Kidney (tissue), 14 donors: ENCODE results near the gene FOXK1. TPM values are rescaled to one million over a fixed set of nuclear protein-coding genes. Genes with fewer than 3 reads are reported as not detected.

Experiments used
- DNase-seq, 5 donors: peaks; one replicate each; pipeline ENCODE4 v3.0.0-alpha.2; 2013 to 2020
- FAIRE-seq: peaks from 2 replicates; lab custom pipeline; 2012; peaks lifted over from hg19 to GRCh38; lab: Jason Lieb, UNC
- H3K27ac ChIP-seq, 2 donors: one replicate each; pipeline ENCODE4 v1.7.0; 2013; ENCODE audit warnings: low read depth in 2 of 2, low read length in 2 of 2, inconsistent platforms in 1 of 2
- H3K27me3 ChIP-seq: one replicate; pipeline ENCODE4 v1.7.1; 2013; ENCODE audit warnings: low read length, inconsistent platforms; ENCODE audit not compliant: control insufficient read depth, insufficient read depth
- H3K36me3 ChIP-seq, 3 donors: one replicate each; pipeline versions ENCODE4 v1.7.0 to v1.7.1; 2013; ENCODE audit warnings: low read length in 3 of 3, control low read depth in 1 of 3, inconsistent platforms in 1 of 3; ENCODE audit not compliant: insufficient read depth in 3 of 3, control insufficient read depth in 2 of 3
- H3K4me1 ChIP-seq, 3 donors: one replicate each; pipeline versions ENCODE4 v1.7.0 to v1.7.1; 2013; ENCODE audit warnings: low read length in 3 of 3, inconsistent platforms in 1 of 3, low read depth in 1 of 3; ENCODE audit not compliant: control insufficient read depth in 2 of 3, insufficient read depth in 2 of 3
- H3K4me3 ChIP-seq, 3 donors: one replicate each; pipeline versions ENCODE4 v1.7.0 to v1.8.1; 2013; ENCODE audit warnings: low read length in 3 of 3, control low read depth in 1 of 3, inconsistent platforms in 1 of 3
- H3K9ac ChIP-seq, 3 donors: one replicate each; pipeline versions ENCODE4 v1.7.0 to v1.7.1; 2013; ENCODE audit warnings: low read length in 3 of 3, control low read depth in 1 of 3, inconsistent platforms in 1 of 3
- H3K9me3 ChIP-seq, 3 donors: one replicate each; pipeline versions ENCODE4 v1.7.0 to v1.7.1; 2013; ENCODE audit warnings: low read length in 3 of 3, control low read depth in 1 of 3, inconsistent platforms in 1 of 3; ENCODE audit not compliant: control insufficient read depth in 2 of 3, insufficient read depth in 1 of 3
- CTCF ChIP-seq: IDR thresholded peaks from 3 replicates; pipeline ENCODE4 v1.5.1; 2012; ENCODE audit warnings: mild to moderate bottlenecking, moderate library complexity, borderline replicate concordance; ENCODE audit not compliant: insufficient read depth; ENCODE audit errors: extremely low read depth
- intact Hi-C: fragments of 100-400 bp; cut with DNase I; formaldehyde crosslinking; loops from one replicate; pipeline ENCODE4 v1.11.1; 2022
- polyA plus RNA-seq: library from polyadenylated mRNA; stranded (reverse); fragments of 350-450 nt; fragmentation: Illumina TruSeq; extraction: RNeasy Lipid Tissue Mini Kit (QIAGEN cat#74804); gene quantifications from one replicate; pipeline ENCODE4 v1.2.3, GENCODE V29; 2014; ENCODE audit warnings: low read depth, low replicate concordance; ENCODE audit not compliant: insufficient read depth
- total RNA-seq: library from RNA; stranded (reverse); fragmentation: NEBNext Ultra II Directional; extraction: Animal tissue kit (Norgen Biotek cat#: 25700); gene quantifications from one replicate; pipeline ENCODE4 v1.2.1, GENCODE V29; 2021
- donor health status: control.
- donor health status: control.
- donor health status: control.
- donor health status: control.
- donor health status: control.
- donor health status: DM: yes; HTN: yes; CAD: no.
- donor health status: Normal renal cell carcinoma (clear cell type).

FOXK1 gene
- total and polyA plus RNA-seq, 2 donors from 2014 or later, result 3.9 to 44.2 TPM

DNA sequence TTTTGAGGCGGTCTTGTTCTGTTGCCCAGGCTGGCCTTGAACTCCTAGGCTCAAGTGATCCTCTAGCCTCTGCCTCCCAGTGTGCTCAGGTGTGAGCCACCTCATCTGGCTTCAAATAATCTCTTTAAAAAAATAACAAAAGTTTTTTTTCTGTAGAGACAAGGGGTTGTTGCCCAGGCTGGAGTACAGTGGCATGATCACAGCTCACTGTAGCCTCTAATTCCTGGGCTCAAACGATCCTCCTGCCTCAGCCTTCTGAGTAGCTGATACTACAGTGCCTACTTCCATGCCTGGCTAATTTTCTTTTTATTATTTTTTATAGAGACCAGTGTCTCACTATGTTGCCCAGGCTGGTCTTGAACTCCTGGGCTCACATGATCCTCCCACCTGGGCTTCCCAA, 11.7 kb downstream of the FOXK1 start:
- Histone ChIP-seq H3K9ac (no peak overlapping the region), H3K27me3 (no peaks in the 10 kb centered on the region), H3K27ac (no peak overlapping the region), H3K36me3 (no peaks in the 10 kb centered on the region), H3K4me1 (peaks cover 0 to 17% (median 14%) of the 10 kb centered on the region in 3 donors), H3K9me3 (no peaks in the 10 kb centered on the region), H3K4me3 (no peak overlapping the region)
- DNase-seq (no peak), FAIRE-seq (no peak)
- intact Hi-C loops, result no loop called here
- TF ChIP-seq CTCF, result no peak

GRCh38 chr7:4694305-4694704, 12.2 kb downstream of the FOXK1 start:
- no peak for DNase-seq
- FAIRE-seq, result no peak
- intact Hi-C loops, result no loop called here
- Histone ChIP-seq H3K9me3 (no peaks in the 10 kb centered on the region), H3K27me3 (no peaks in the 10 kb centered on the region), H3K36me3 (no peaks in the 10 kb centered on the region), H3K4me3 (no peak overlapping the region), H3K9ac (no peak overlapping the region), H3K4me1 (peaks cover 0 to 17% (median 12%) of the 10 kb centered on the region in 3 donors), H3K27ac (no peak overlapping the region)
- no peak for TF ChIP-seq CTCF

GRCh38 chr7:4698707-4699275, 16.7 kb downstream of the FOXK1 start:
- no peak overlapping the region for H3K4me3 ChIP-seq
- intact Hi-C loops, result no loop called here
- H3K27ac ChIP-seq, result no peak overlapping the region
- H3K36me3 ChIP-seq, result no peaks in the 10 kb centered on the region
- FAIRE-seq, result no peak
- TF ChIP-seq CTCF, result no peak
- peaks cover 0 to 5% (median 0%) of the 10 kb centered on the region in 3 donors for H3K4me1 ChIP-seq
- no peaks in the 10 kb centered on the region for H3K9me3 ChIP-seq
- peak in 1 of 5 donors; percentile 29 for DNase-seq
- H3K9ac ChIP-seq, result no peak overlapping the region
- H3K27me3 ChIP-seq, result no peaks in the 10 kb centered on the region

DNA sequence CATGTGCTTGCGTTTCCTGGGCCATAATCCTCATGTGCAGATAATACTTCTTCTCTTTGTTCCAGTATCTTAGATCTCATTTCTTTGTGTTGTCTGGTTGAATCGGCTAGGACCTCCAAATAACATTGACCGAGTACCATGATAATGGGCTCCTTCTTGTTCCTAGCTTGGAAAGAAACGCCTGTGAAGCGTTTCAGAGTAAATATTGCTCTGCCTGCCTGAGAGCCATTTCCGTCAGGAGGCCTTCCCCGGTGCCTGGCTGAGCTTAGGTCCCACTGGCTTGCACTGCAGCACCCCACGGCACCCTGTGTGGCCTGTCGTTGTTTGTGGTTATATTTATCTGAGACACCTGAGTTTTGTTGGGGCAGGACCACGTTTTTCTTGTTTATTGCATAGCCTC, 17.7 kb downstream of the FOXK1 start:
- no peaks in the 10 kb centered on the region for H3K36me3 ChIP-seq
- FAIRE-seq (no peak), DNase-seq (peak in 1 of 5 donors; percentile 45)
- intact Hi-C loops, result no loop called here
- no peaks in the 10 kb centered on the region for H3K9me3 ChIP-seq
- peaks cover 0 to 5% (median 0%) of the 10 kb centered on the region in 3 donors for H3K4me1 ChIP-seq
- H3K9ac ChIP-seq, result no peak overlapping the region
- no peak overlapping the region for H3K4me3 ChIP-seq
- H3K27ac ChIP-seq, result no peak overlapping the region
- H3K27me3 ChIP-seq, result no peaks in the 10 kb centered on the region
- no peak for TF ChIP-seq CTCF
